ENCODE data around the gene NKAIN2.

DNA sequence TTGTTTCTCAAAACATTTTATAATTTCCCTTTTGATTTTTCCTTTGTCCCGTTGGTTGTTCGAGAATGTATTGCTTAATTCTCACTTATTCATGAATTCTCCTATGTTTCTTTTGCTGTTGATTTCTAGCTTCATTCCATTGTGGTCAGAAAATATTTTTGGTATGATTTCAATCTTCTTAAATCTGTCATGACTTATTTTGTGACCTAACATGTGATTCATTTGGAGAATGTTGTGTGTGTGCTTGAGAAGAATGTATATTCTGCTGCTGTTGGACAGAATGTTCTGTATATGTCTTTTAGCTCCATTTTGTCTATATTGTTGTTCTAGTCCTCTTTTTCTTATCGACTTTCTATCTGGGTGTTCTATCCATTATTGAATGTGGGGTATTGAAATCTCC, 872.4 kb downstream of the NKAIN2 start:
- TF ChIP-seq, protein P1, sequence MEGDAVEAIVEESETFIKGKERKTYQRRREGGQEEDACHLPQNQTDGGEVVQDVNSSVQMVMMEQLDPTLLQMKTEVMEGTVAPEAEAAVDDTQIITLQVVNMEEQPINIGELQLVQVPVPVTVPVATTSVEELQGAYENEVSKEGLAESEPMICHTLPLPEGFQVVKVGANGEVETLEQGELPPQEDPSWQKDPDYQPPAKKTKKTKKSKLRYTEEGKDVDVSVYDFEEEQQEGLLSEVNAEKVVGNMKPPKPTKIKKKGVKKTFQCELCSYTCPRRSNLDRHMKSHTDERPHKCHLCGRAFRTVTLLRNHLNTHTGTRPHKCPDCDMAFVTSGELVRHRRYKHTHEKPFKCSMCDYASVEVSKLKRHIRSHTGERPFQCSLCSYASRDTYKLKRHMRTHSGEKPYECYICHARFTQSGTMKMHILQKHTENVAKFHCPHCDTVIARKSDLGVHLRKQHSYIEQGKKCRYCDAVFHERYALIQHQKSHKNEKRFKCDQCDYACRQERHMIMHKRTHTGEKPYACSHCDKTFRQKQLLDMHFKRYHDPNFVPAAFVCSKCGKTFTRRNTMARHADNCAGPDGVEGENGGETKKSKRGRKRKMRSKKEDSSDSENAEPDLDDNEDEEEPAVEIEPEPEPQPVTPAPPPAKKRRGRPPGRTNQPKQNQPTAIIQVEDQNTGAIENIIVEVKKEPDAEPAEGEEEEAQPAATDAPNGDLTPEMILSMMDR (IDR thresholded peaks at IDR 0.05 in 4 of 5, conservative IDR thresholded peaks at IDR 0.05 in 1 of 5) = no peak
- TF ChIP-seq POLR2A (IDR thresholded peaks at IDR 0.05) = no peak
